WTC11 (cell line): ENCODE data around the gene UBFD1. TPM values are rescaled to one million over a fixed set of nuclear protein-coding genes. Genes with fewer than 3 reads are reported as not detected.

Source experiments
- ATAC-seq: fragments of 200-7000 bp; cut with Tn5 transposase; 2 replicates; pipeline ENCODE4 v1.10.0; 2021; ENCODE audit warnings: mild to moderate bottlenecking, moderate library complexity
- CTCF ChIA-PET: fragments of 300-600 bp; sonication (Branson Sonifier 250); formaldehyde crosslinking; loops from one replicate; lab custom pipeline; 2021; ENCODE audit warnings: antibody characterized with exemption; lab: Charles Lee
- POLR2A ChIA-PET: fragments of 350-600 bp; sonication (Branson Sonifier 250); formaldehyde crosslinking; loops from one replicate; lab custom pipeline; 2021; ENCODE audit warnings: antibody characterized with exemption; lab: Charles Lee
- DNase-seq: peaks from one replicate; pipeline ENCODE4 v3.0.0; 2021; ENCODE audit warnings: low spot score
- H3K27ac Mint-ChIP-seq: 2 replicates; pipeline ENCODE4 v1.8.0; 2021; ENCODE audit warnings: mixed read lengths
- H3K27me3 Mint-ChIP-seq: 2 replicates; pipeline ENCODE4 v1.8.0; 2021; ENCODE audit warnings: low read depth, mild to moderate bottlenecking, moderate library complexity, mixed read lengths
- H3K36me3 Mint-ChIP-seq: 2 replicates; pipeline ENCODE4 v1.8.0; 2021; ENCODE audit warnings: mixed read lengths
- H3K4me1 Mint-ChIP-seq: 2 replicates; pipeline ENCODE4 v1.8.0; 2022; ENCODE audit warnings: mixed read lengths
- H3K4me3 Mint-ChIP-seq: 2 replicates; pipeline ENCODE4 v1.8.0; 2021; ENCODE audit warnings: mild to moderate bottlenecking, moderate library complexity, mixed read lengths
- H3K9me3 Mint-ChIP-seq: 2 replicates; pipeline ENCODE4 v1.8.0; 2021; ENCODE audit warnings: mixed read lengths
- ETV6 ChIP-seq: sonication (generic); formaldehyde crosslinking; IDR thresholded peaks from 2 replicates; pipeline ENCODE4 v1.8.1; 2022; ENCODE audit warnings: mild to moderate bottlenecking, missing genetic modification reagents
- FOXP1 ChIP-seq: sonication (generic); formaldehyde crosslinking; IDR thresholded peaks from 2 replicates; pipeline ENCODE4 v1.8.0; 2022; ENCODE audit warnings: missing genetic modification reagents, mild to moderate bottlenecking, moderate library complexity, borderline replicate concordance
- ZNF219 ChIP-seq: sonication (generic); formaldehyde crosslinking; IDR thresholded peaks from 2 replicates; pipeline ENCODE4 v1.8.0; 2023; ENCODE audit warnings: missing genetic modification reagents, mild to moderate bottlenecking, borderline replicate concordance
- ZNF396 ChIP-seq: fragments of 250-450 bp; sonication (Bioruptor Pico); IDR thresholded peaks from 2 replicates; pipeline ENCODE4 v1.8.0; 2021; ENCODE audit warnings: mild to moderate bottlenecking, moderate library complexity, borderline replicate concordance
- total RNA-seq: library from RNA; stranded (reverse); gene quantifications from 3 replicates; pipeline ENCODE4 v1.2.3, GENCODE V29; 2021
- TF ChIP-seq, protein P1 (sequence below): fragments of 250-450 bp; sonication (Bioruptor Pico); IDR thresholded peaks from 2 replicates; pipeline ENCODE4 v1.9.0; 2021; ENCODE audit warnings: mild to moderate bottlenecking
- TF ChIP-seq, protein P2 (sequence below): sonication (generic); formaldehyde crosslinking; IDR thresholded peaks from 2 replicates; pipeline ENCODE4 v1.8.0; 2022; ENCODE audit warnings: missing genetic modification reagents
- TF ChIP-seq, protein P3 (sequence below): fragments of 250-450 bp; sonication (Bioruptor Pico); IDR thresholded peaks from 2 replicates; pipeline ENCODE4 v1.9.0; 2021; ENCODE audit warnings: mild to moderate bottlenecking, borderline replicate concordance
- TF ChIP-seq, protein P4 (sequence below): sonication (generic); formaldehyde crosslinking; IDR thresholded peaks from 2 replicates; pipeline ENCODE4 v1.8.1; 2022; ENCODE audit warnings: low read depth, mild to moderate bottlenecking, moderate library complexity, missing genetic modification reagents, borderline replicate concordance
- TF ChIP-seq, protein P5 (sequence below): sonication (generic); formaldehyde crosslinking; IDR thresholded peaks from 2 replicates; pipeline ENCODE4 v1.8.1; 2022; ENCODE audit warnings: mild to moderate bottlenecking, missing genetic modification reagents, moderate library complexity, borderline replicate concordance
- TF ChIP-seq, protein P6 (sequence below): sonication (generic); formaldehyde crosslinking; IDR thresholded peaks from 2 replicates; pipeline ENCODE4 v1.8.0; 2023; ENCODE audit warnings: missing genetic modification reagents, mild to moderate bottlenecking, borderline replicate concordance

The UBFD1 gene
- total RNA-seq, 1 experiment from 2014 or later = 128 TPM

DNA sequence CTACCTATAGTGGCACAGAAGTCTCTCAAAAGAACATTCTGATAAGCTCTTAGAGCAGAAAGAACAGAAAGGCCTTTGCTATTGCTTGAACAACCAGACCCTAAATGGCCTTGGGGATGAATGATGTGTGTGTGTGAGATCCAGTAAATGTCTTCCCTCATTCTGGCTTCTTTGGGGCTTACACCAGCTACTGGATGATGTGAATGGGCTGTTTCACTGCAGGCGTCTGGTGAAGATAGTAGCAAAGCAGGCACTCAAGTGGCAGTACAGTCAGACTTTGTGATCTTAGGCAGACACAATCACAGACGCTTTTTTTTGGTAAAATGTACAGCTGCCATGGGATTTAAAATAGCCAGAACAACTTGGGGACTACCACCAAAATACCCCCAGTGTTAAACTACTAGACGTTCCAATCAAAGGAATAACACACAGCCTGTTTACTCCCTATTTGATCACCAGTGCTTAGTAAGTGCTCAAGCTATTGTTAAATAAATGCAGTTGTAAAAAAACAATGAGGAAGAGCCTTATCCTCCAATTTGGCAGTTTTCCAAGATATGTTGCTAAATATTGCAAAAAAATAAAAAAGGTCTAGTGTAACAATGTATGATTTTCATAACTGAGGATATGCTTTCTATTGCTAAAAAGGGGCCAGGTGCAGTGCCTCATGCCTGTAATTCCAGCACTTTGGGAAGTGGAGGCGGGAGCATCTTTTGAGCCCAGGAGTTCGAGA, 20.7 kb downstream of the UBFD1 start (continued):
- no peak for TF ChIP-seq FOXP1 (CRISPR knock-in tag)
- TF ChIP-seq, protein P1, sequence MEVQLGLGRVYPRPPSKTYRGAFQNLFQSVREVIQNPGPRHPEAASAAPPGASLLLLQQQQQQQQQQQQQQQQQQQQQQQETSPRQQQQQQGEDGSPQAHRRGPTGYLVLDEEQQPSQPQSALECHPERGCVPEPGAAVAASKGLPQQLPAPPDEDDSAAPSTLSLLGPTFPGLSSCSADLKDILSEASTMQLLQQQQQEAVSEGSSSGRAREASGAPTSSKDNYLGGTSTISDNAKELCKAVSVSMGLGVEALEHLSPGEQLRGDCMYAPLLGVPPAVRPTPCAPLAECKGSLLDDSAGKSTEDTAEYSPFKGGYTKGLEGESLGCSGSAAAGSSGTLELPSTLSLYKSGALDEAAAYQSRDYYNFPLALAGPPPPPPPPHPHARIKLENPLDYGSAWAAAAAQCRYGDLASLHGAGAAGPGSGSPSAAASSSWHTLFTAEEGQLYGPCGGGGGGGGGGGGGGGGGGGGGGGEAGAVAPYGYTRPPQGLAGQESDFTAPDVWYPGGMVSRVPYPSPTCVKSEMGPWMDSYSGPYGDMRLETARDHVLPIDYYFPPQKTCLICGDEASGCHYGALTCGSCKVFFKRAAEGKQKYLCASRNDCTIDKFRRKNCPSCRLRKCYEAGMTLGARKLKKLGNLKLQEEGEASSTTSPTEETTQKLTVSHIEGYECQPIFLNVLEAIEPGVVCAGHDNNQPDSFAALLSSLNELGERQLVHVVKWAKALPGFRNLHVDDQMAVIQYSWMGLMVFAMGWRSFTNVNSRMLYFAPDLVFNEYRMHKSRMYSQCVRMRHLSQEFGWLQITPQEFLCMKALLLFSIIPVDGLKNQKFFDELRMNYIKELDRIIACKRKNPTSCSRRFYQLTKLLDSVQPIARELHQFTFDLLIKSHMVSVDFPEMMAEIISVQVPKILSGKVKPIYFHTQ (CRISPR knock-in tag) = no peak
- TF ChIP-seq, protein P2, sequence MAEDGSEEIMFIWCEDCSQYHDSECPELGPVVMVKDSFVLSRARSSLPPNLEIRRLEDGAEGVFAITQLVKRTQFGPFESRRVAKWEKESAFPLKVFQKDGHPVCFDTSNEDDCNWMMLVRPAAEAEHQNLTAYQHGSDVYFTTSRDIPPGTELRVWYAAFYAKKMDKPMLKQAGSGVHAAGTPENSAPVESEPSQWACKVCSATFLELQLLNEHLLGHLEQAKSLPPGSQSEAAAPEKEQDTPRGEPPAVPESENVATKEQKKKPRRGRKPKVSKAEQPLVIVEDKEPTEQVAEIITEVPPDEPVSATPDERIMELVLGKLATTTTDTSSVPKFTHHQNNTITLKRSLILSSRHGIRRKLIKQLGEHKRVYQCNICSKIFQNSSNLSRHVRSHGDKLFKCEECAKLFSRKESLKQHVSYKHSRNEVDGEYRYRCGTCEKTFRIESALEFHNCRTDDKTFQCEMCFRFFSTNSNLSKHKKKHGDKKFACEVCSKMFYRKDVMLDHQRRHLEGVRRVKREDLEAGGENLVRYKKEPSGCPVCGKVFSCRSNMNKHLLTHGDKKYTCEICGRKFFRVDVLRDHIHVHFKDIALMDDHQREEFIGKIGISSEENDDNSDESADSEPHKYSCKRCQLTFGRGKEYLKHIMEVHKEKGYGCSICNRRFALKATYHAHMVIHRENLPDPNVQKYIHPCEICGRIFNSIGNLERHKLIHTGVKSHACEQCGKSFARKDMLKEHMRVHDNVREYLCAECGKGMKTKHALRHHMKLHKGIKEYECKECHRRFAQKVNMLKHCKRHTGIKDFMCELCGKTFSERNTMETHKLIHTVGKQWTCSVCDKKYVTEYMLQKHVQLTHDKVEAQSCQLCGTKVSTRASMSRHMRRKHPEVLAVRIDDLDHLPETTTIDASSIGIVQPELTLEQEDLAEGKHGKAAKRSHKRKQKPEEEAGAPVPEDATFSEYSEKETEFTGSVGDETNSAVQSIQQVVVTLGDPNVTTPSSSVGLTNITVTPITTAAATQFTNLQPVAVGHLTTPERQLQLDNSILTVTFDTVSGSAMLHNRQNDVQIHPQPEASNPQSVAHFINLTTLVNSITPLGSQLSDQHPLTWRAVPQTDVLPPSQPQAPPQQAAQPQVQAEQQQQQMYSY (CRISPR knock-in tag) = no peak
- no peak for TF ChIP-seq ZNF219 (CRISPR knock-in tag)
- TF ChIP-seq, protein P3, sequence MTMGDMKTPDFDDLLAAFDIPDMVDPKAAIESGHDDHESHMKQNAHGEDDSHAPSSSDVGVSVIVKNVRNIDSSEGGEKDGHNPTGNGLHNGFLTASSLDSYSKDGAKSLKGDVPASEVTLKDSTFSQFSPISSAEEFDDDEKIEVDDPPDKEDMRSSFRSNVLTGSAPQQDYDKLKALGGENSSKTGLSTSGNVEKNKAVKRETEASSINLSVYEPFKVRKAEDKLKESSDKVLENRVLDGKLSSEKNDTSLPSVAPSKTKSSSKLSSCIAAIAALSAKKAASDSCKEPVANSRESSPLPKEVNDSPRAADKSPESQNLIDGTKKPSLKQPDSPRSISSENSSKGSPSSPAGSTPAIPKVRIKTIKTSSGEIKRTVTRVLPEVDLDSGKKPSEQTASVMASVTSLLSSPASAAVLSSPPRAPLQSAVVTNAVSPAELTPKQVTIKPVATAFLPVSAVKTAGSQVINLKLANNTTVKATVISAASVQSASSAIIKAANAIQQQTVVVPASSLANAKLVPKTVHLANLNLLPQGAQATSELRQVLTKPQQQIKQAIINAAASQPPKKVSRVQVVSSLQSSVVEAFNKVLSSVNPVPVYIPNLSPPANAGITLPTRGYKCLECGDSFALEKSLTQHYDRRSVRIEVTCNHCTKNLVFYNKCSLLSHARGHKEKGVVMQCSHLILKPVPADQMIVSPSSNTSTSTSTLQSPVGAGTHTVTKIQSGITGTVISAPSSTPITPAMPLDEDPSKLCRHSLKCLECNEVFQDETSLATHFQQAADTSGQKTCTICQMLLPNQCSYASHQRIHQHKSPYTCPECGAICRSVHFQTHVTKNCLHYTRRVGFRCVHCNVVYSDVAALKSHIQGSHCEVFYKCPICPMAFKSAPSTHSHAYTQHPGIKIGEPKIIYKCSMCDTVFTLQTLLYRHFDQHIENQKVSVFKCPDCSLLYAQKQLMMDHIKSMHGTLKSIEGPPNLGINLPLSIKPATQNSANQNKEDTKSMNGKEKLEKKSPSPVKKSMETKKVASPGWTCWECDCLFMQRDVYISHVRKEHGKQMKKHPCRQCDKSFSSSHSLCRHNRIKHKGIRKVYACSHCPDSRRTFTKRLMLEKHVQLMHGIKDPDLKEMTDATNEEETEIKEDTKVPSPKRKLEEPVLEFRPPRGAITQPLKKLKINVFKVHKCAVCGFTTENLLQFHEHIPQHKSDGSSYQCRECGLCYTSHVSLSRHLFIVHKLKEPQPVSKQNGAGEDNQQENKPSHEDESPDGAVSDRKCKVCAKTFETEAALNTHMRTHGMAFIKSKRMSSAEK (CRISPR knock-in tag) = no peak
- TF ChIP-seq, protein P4, sequence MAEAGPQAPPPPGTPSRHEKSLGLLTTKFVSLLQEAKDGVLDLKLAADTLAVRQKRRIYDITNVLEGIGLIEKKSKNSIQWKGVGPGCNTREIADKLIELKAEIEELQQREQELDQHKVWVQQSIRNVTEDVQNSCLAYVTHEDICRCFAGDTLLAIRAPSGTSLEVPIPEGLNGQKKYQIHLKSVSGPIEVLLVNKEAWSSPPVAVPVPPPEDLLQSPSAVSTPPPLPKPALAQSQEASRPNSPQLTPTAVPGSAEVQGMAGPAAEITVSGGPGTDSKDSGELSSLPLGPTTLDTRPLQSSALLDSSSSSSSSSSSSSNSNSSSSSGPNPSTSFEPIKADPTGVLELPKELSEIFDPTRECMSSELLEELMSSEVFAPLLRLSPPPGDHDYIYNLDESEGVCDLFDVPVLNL (CRISPR knock-in tag) = no peak
- TF ChIP-seq, all 79 proteins: peak for 0

DNA sequence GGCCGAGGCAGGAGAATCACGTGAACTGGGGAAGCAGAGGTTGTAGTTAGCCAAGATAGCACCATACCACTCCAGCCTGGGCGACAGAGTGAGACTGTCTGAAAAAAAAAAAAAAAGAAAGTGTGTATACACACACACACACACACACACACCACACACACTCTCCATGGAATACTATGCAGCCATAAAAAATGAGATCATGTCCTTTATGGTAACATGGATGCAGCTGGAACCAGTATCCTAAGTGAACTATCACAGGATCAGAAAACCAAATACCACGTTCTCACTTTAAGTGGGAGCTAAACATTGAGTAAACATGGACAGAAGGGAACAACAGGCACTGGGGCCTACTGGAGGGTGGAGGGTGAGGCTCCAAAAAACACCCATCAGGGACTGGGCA, 21.8 kb downstream of the UBFD1 start:
- ATAC-seq (no peak), DNase-seq (no peak)
- Mint-ChIP-seq H3K9me3 (no peaks in the 10 kb centered on the region), H3K27me3 (no peaks in the 10 kb centered on the region), H3K4me3 (no peak overlapping the region), H3K36me3 (peaks cover 44% of the 10 kb centered on the region), H3K27ac (no peak overlapping the region), H3K4me1 (no peaks in the 10 kb centered on the region)
- CTCF ChIA-PET = no interaction called here
- POLR2A ChIA-PET = no interaction called here
- TF ChIP-seq ETV6 = no peak
- TF ChIP-seq, protein P5, sequence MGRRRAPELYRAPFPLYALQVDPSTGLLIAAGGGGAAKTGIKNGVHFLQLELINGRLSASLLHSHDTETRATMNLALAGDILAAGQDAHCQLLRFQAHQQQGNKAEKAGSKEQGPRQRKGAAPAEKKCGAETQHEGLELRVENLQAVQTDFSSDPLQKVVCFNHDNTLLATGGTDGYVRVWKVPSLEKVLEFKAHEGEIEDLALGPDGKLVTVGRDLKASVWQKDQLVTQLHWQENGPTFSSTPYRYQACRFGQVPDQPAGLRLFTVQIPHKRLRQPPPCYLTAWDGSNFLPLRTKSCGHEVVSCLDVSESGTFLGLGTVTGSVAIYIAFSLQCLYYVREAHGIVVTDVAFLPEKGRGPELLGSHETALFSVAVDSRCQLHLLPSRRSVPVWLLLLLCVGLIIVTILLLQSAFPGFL (CRISPR knock-in tag) = no peak
- TF ChIP-seq FOXP1 (CRISPR knock-in tag) = no peak
- TF ChIP-seq, protein P3 (CRISPR knock-in tag) = no peak
- TF ChIP-seq, protein P6, sequence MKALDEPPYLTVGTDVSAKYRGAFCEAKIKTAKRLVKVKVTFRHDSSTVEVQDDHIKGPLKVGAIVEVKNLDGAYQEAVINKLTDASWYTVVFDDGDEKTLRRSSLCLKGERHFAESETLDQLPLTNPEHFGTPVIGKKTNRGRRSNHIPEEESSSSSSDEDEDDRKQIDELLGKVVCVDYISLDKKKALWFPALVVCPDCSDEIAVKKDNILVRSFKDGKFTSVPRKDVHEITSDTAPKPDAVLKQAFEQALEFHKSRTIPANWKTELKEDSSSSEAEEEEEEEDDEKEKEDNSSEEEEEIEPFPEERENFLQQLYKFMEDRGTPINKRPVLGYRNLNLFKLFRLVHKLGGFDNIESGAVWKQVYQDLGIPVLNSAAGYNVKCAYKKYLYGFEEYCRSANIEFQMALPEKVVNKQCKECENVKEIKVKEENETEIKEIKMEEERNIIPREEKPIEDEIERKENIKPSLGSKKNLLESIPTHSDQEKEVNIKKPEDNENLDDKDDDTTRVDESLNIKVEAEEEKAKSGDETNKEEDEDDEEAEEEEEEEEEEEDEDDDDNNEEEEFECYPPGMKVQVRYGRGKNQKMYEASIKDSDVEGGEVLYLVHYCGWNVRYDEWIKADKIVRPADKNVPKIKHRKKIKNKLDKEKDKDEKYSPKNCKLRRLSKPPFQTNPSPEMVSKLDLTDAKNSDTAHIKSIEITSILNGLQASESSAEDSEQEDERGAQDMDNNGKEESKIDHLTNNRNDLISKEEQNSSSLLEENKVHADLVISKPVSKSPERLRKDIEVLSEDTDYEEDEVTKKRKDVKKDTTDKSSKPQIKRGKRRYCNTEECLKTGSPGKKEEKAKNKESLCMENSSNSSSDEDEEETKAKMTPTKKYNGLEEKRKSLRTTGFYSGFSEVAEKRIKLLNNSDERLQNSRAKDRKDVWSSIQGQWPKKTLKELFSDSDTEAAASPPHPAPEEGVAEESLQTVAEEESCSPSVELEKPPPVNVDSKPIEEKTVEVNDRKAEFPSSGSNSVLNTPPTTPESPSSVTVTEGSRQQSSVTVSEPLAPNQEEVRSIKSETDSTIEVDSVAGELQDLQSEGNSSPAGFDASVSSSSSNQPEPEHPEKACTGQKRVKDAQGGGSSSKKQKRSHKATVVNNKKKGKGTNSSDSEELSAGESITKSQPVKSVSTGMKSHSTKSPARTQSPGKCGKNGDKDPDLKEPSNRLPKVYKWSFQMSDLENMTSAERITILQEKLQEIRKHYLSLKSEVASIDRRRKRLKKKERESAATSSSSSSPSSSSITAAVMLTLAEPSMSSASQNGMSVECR (CRISPR knock-in tag) = no peak
- TF ChIP-seq ZNF396 (CRISPR knock-in tag) = no peak
